Frontal cortex (tissue), 1 donor: Measurements from ENCODE around the gene DUSP5. TPM values are rescaled to one million over a fixed set of nuclear protein-coding genes. Genes with fewer than 3 reads are reported as not detected.

ENCODE experiments used
- total RNA-seq: library from RNA; depleted of rRNA; stranded (reverse); fragments of >200 nt; gene quantifications from one replicate; pipeline ENCODE4 v1.2.3, GENCODE V29; 2014

The DUSP5 gene
- total RNA-seq, 1 donor from 2014 or later: 2.0 TPM

Other genes with a start within 250 kb of the DUSP5 start
- 10.6 TPM for gene SMNDC1, start 193.0 kb upstream of the DUSP5 start, total RNA-seq
- gene SMC3, start 69.8 kb downstream of the DUSP5 start, total RNA-seq: 55.4 TPM
- 0.41 TPM for gene RBM20, start 146.4 kb downstream of the DUSP5 start, total RNA-seq